Common myeloid progenitor, CD34-positive (primary cell): ENCODE measurements around the gene AKIP1. TPM values are rescaled to one million over a fixed set of nuclear protein-coding genes. Genes with fewer than 3 reads are reported as not detected.

ENCODE experiments used
- CTCF ChIA-PET: fragments of 350-600 bp; sonication (Branson Sonifier 250); formaldehyde crosslinking; loops from one replicate; lab custom pipeline; 2021; ENCODE audit warnings: antibody characterized with exemption; lab: Charles Lee
- POLR2A ChIA-PET: fragments of 350-600 bp; sonication (Branson Sonifier 250); formaldehyde crosslinking; loops from one replicate; lab custom pipeline; 2021; ENCODE audit warnings: antibody characterized with exemption; lab: Charles Lee
- DNase-seq, 3 donors: peaks; one replicate each; pipeline versions ENCODE4 v3.0.0 to v3.0.0-alpha.2; 2013
- H3K27ac ChIP-seq, 2 experiments: 1 replicate in 1 of 2; 2 replicates in 1 of 2; pipeline ENCODE4 v1.7.0; 2013; ENCODE audit warnings: inconsistent platforms in 2 of 2, low read length in 2 of 2, mild to moderate bottlenecking in 2 of 2, low read depth in 1 of 2, moderate library complexity in 1 of 2; ENCODE audit not compliant: severe bottlenecking in 2 of 2, insufficient read depth in 1 of 2, poor library complexity in 1 of 2
- H3K27me3 ChIP-seq, 5 experiments: replicated peaks in 2 of 5; 1 replicate in 3 of 5; 2 replicates in 2 of 5; pipeline versions ENCODE4 v1.6.1 to v1.7.0; 2013; ENCODE audit warnings: low read length in 4 of 5, mild to moderate bottlenecking in 2 of 5, moderate library complexity in 2 of 5, inconsistent platforms in 1 of 5; ENCODE audit not compliant: insufficient read depth in 5 of 5, control insufficient read depth in 4 of 5
- H3K36me3 ChIP-seq, 4 experiments: 1 replicate in 2 of 4; 2 replicates in 2 of 4; pipeline versions ENCODE4 v1.6.1 to v1.7.0; 2013; ENCODE audit warnings: low read length in 3 of 4, control low read depth in 1 of 4, mild to moderate bottlenecking in 1 of 4; ENCODE audit not compliant: control insufficient read depth in 4 of 4, insufficient read depth in 4 of 4
- H3K4me1 ChIP-seq, 4 experiments: 1 replicate in 3 of 4; 2 replicates in 1 of 4; pipeline versions ENCODE4 v1.6.1 to v1.7.1; 2013; ENCODE audit warnings: low read length in 3 of 4, mild to moderate bottlenecking in 3 of 4, control low read depth in 1 of 4, inconsistent platforms in 1 of 4, moderate library complexity in 1 of 4; ENCODE audit not compliant: control insufficient read depth in 4 of 4, insufficient read depth in 4 of 4; ENCODE audit errors: control extremely low read depth in 1 of 4
- H3K4me3 ChIP-seq, 7 experiments: 1 replicate in 4 of 7; 2 replicates in 3 of 7; pipeline versions ENCODE4 v1.5.1 to v1.7.0; 2013; ENCODE audit warnings: mild to moderate bottlenecking in 7 of 7, low read length in 6 of 7, moderate library complexity in 6 of 7, inconsistent platforms in 2 of 7, low read depth in 2 of 7, control low read depth in 1 of 7; ENCODE audit not compliant: insufficient read depth in 4 of 7, control insufficient read depth in 1 of 7; ENCODE audit errors: extremely low read depth in 1 of 7
- H3K9me3 ChIP-seq, 5 experiments: 1 replicate in 4 of 5; 2 replicates in 1 of 5; pipeline versions ENCODE4 v1.6.1 to v1.7.1; 2013; ENCODE audit warnings: low read length in 4 of 5, mild to moderate bottlenecking in 2 of 5, inconsistent platforms in 1 of 5, low read depth in 1 of 5, moderate library complexity in 1 of 5; ENCODE audit not compliant: control insufficient read depth in 4 of 5, insufficient read depth in 2 of 5; ENCODE audit errors: control extremely low read depth in 1 of 5
- WGBS: methylation state at CpG from one replicate; pipeline ENCODE4 v1.1.5; 2013; ENCODE audit not compliant: insufficient coverage; 5-methylcytosine and 5-hydroxymethylcytosine counted together
- polyA plus RNA-seq: library from polyadenylated mRNA; unstranded; fragments of 120-200 nt; gene quantifications from one replicate; pipeline ENCODE4 v1.2.1, GENCODE V29; 2013

The AKIP1 gene
- 14.7 TPM for polyA plus RNA-seq

- peak within 1 kb of the TSS; percentile 83 to 96 (median 93) for H3K4me3 ChIP-seq
- H3K27ac ChIP-seq, result peak within 1 kb of the TSS; percentile 33 to 85
- H3K4me1 ChIP-seq, result peaks cover 15 to 33% (median 27%) of the 10 kb centered on the region in 4 experiments
- H3K27me3 ChIP-seq, result peaks cover 0 to 4% (median 0%) of the 10 kb centered on the region in 5 experiments
- no peaks in the 10 kb centered on the region for H3K9me3 ChIP-seq
- ChIA-PET POLR2A (interaction anchor here (0.7 to 0.9 kb wide), 2 partner anchors 48 to 171 kb away, joined by 3 to 5 read pairs; no protein-coding TSS in a partner anchor), CTCF (interaction anchor here (0.6 to 6.3 kb wide), 10 partner anchors 10 to 1059 kb away, joined by 3 to 68 read pairs (median 4); no protein-coding TSS in a partner anchor)
- peaks cover 0 to 5% (median 2%) of the 10 kb centered on the region in 4 experiments for H3K36me3 ChIP-seq
- WGBS, result 0% methylated on average over 60 of the region's 68 CpGs
- peak; percentile 95 to 98 (median 96) for DNase-seq
Measured at GRCh38 chr11:8911029-8911823, at the start of gene AKIP1. Gene AKIP1 (plus strand): TSS chr11:8911189. CDS start chr11:8911450, 261 bp downstream.

- WGBS, result no CpG with 5 or more reads among the region's 1 CpG
- Histone ChIP-seq H3K4me3 (no peak overlapping the region), H3K27me3 (peaks cover 5 to 14% (median 10%) of the 10 kb centered on the region in 5 experiments), H3K4me1 (no peaks in the 10 kb centered on the region), H3K27ac (no peak overlapping the region), H3K36me3 (no peaks in the 10 kb centered on the region), H3K9me3 (no peaks in the 10 kb centered on the region)
- DNase-seq, result no peak
- POLR2A ChIA-PET, result no interaction called here
- CTCF ChIA-PET, result no interaction called here
Measured at GRCh38 chr11:8863838-8864237, 47.2 kb upstream of the AKIP1 start.

- ChIA-PET POLR2A (no interaction called here), CTCF (no interaction called here)
- DNase-seq, result no peak
- Histone ChIP-seq H3K36me3 (no peaks in the 10 kb centered on the region), H3K27ac (no peak overlapping the region), H3K27me3 (peaks cover 6 to 25% (median 17%) of the 10 kb centered on the region in 5 experiments), H3K9me3 (no peaks in the 10 kb centered on the region), H3K4me1 (peaks cover 0 to 2% (median 1%) of the 10 kb centered on the region in 4 experiments), H3K4me3 (no peak overlapping the region)
Measured at GRCh38 chr11:8865304-8865703, 45.7 kb upstream of the AKIP1 start.

GRCh38 chr11:8867035-8867434 is 44.0 kb upstream of the AKIP1 start:
- Histone ChIP-seq H3K4me1 (peaks cover 0 to 12% (median 9%) of the 10 kb centered on the region in 4 experiments), H3K4me3 (no peak overlapping the region), H3K27ac (no peak overlapping the region), H3K27me3 (peaks cover 7 to 42% (median 20%) of the 10 kb centered on the region in 5 experiments), H3K9me3 (no peaks in the 10 kb centered on the region), H3K36me3 (no peaks in the 10 kb centered on the region)
- ChIA-PET POLR2A (no interaction called here), CTCF (interaction anchor here (1.1 kb wide), 1 partner anchor 12 kb away, joined by 3 read pairs; no protein-coding TSS in a partner anchor)
- whole genome bisulfite sequencing, result 69% methylated on average over 2 of the region's 6 CpGs
- no peak for DNase-seq

GRCh38 chr11:8867931-8868631 is 42.9 kb upstream of the AKIP1 start:
- 78% methylated on average over 4 of the region's 7 CpGs for WGBS
- CTCF ChIA-PET, result interaction anchor here (1.1 kb wide), 1 partner anchor 11 kb away, joined by 3 read pairs; no protein-coding TSS in a partner anchor
- Histone ChIP-seq H3K4me1 (peaks cover 0 to 12% (median 9%) of the 10 kb centered on the region in 4 experiments), H3K4me3 (no peak overlapping the region), H3K9me3 (no peaks in the 10 kb centered on the region), H3K36me3 (no peaks in the 10 kb centered on the region), H3K27me3 (peaks cover 7 to 52% (median 24%) of the 10 kb centered on the region in 5 experiments), H3K27ac (no peak overlapping the region)
- no peak for DNase-seq
- POLR2A ChIA-PET, result no interaction called here

GRCh38 chr11:8870411-8871170 is 40.4 kb upstream of the AKIP1 start:
- peak overlapping the region; percentile 30 to 77 (median 66) for H3K4me3 ChIP-seq
- POLR2A ChIA-PET, result no interaction called here
- DNase-seq, result peak; percentile 52 to 74 (median 69)
- peaks cover 4 to 19% (median 11%) of the 10 kb centered on the region in 4 experiments for H3K4me1 ChIP-seq
- 1% methylated on average over 43 of the region's 81 CpGs for WGBS
- no peaks in the 10 kb centered on the region for H3K9me3 ChIP-seq
- no peaks in the 10 kb centered on the region for H3K36me3 ChIP-seq
- CTCF ChIA-PET, result no interaction called here
- peaks cover 7 to 68% (median 24%) of the 10 kb centered on the region in 5 experiments for H3K27me3 ChIP-seq
- H3K27ac ChIP-seq, result no peak overlapping the region
